ENCODE results near the gene TRMU.

The TRMU gene

GRCh38 chr22:46356496-46357480 lies 21.3 kb downstream of the TRMU start:
- DNase-seq (no peak), ATAC-seq (no peak)

- no peak for ATAC-seq
- DNase-seq, result no peak
Observed at GRCh38 chr22:46357711-46358520, 22.4 kb downstream of the TRMU start.

- ATAC-seq (no peak), DNase-seq (no peak)
Observed at GRCh38 chr22:46358766-46359165, 23.3 kb downstream of the TRMU start.

- no peak for DNase-seq
Observed at GRCh38 chr22:46359362-46359761, 23.8 kb downstream of the TRMU start.

GRCh38 chr22:46360097-46360496 lies 24.6 kb downstream of the TRMU start:
- DNase-seq (no peak), ATAC-seq (no peak)

More at GRCh38 chr22:46359362-46359761, 23.8 kb downstream of the TRMU start:
- no peak for ATAC-seq

- no peak for ATAC-seq
- DNase-seq, result no peak
Observed at GRCh38 chr22:46360891-46361290, 25.4 kb downstream of the TRMU start.

GRCh38 chr22:46361826-46362202 lies 26.3 kb downstream of the TRMU start:
- ATAC-seq, result no peak
- no peak for DNase-seq

- DNase-seq (no peak), ATAC-seq (no peak)
Observed at GRCh38 chr22:46362203-46362933, 26.9 kb downstream of the TRMU start.

- ATAC-seq (no peak), DNase-seq (no peak)
Observed at GRCh38 chr22:46362934-46363515, 27.5 kb downstream of the TRMU start.

- no peak for DNase-seq
- ATAC-seq, result no peak
Observed at GRCh38 chr22:46363611-46364321, 28.3 kb downstream of the TRMU start.

- no peak for ATAC-seq
Observed at GRCh38 chr22:46364341-46365165, 29.0 kb downstream of the TRMU start.

GRCh38 chr22:46365166-46365624 lies 29.7 kb downstream of the TRMU start:
- DNase-seq (no peak), ATAC-seq (no peak)

More at GRCh38 chr22:46364341-46365165, 29.0 kb downstream of the TRMU start:
- DNase-seq, result no peak

- ATAC-seq (no peak), DNase-seq (no peak)
Observed at GRCh38 chr22:46366327-46366731, 30.8 kb downstream of the TRMU start.

GRCh38 chr22:46366801-46367706 lies 31.5 kb downstream of the TRMU start:
- DNase-seq, result no peak
- ATAC-seq, result peak; percentile 15

- peak; percentile 84 for DNase-seq
Observed at GRCh38 chr22:46367707-46368191, 32.2 kb downstream of the TRMU start.

GRCh38 chr22:46368422-46368821 lies 32.9 kb downstream of the TRMU start:
- no peak for ATAC-seq
- DNase-seq, result no peak

More at GRCh38 chr22:46367707-46368191, 32.2 kb downstream of the TRMU start:
- ATAC-seq, result peak; percentile 53

- ATAC-seq (no peak), DNase-seq (no peak)
Observed at GRCh38 chr22:46368871-46369715, 33.6 kb downstream of the TRMU start.

All from stimulated activated naive CD8-positive, alpha-beta T cell treated with anti-CD3 and anti-CD28 coated beads, Interleukin-15, Interleukin-2, amounts not matched to agents 100 U/mL and 50 U/mL, for 24 hours (primary cell).